HepG2 (cell line): ENCODE results near the gene GRB10. TPM values are rescaled to one million over a fixed set of nuclear protein-coding genes. Genes with fewer than 3 reads are reported as not detected.
A peak's percentile ranks its signal among the peaks of the same experiment; 100 is the strongest.

ENCODE experiments used
- GATAD2A ChIP-seq: IDR thresholded peaks from 2 replicates; pipeline ENCODE4 v1.6.1; 2016
- HDAC2 ChIP-seq: sonication (generic); formaldehyde crosslinking; IDR thresholded peaks from 2 replicates; pipeline ENCODE4 v1.4.0; 2020; ENCODE audit warnings: missing genetic modification reagents
- HOXA9 ChIP-seq: sonication (generic); formaldehyde crosslinking; IDR thresholded peaks from 2 replicates; pipeline ENCODE4 v1.8.1; 2022; ENCODE audit warnings: missing genetic modification reagents, mild to moderate bottlenecking, moderate library complexity, borderline replicate concordance
- NFIB ChIP-seq: sonication (generic); formaldehyde crosslinking; IDR thresholded peaks from 2 replicates; pipeline ENCODE4 v1.9.0; 2021; ENCODE audit warnings: missing genetic modification reagents, mild to moderate bottlenecking, borderline replicate concordance
- RAD21 ChIP-seq: fragments of 450-650 bp; formaldehyde crosslinking; IDR thresholded peaks from 2 replicates; pipeline ENCODE4 v1.5.0; 2020; ENCODE audit warnings: mild to moderate bottlenecking
- SRSF1 ChIP-seq: fragments of 200-400 bp; formaldehyde crosslinking; optimal IDR thresholded peaks from 2 replicates; pipeline ENCODE3; 2017; ENCODE audit warnings: mild to moderate bottlenecking, low read depth, low read length, moderate library complexity
- XBP1 ChIP-seq: sonication (generic); formaldehyde crosslinking; IDR thresholded peaks from 2 replicates; pipeline ENCODE4 v1.5.0; 2020; ENCODE audit warnings: missing genetic modification reagents
- ZNF136 ChIP-seq: sonication (generic); formaldehyde crosslinking; IDR thresholded peaks from 2 replicates; pipeline ENCODE4 v1.8.1; 2022; ENCODE audit warnings: low read depth, mild to moderate bottlenecking, moderate library complexity, missing genetic modification reagents
- ZNF496 ChIP-seq: sonication (generic); formaldehyde crosslinking; IDR thresholded peaks from 2 replicates; pipeline ENCODE4 v1.8.1; 2023; ENCODE audit warnings: mild to moderate bottlenecking, moderate library complexity, missing genetic modification reagents; ENCODE audit not compliant: insufficient replicate concordance
- ZNF7 ChIP-seq: IDR thresholded peaks from 2 replicates; pipeline ENCODE4 v1.6.1; 2016; ENCODE audit warnings: missing biosample characterization, missing genetic modification reagents
- ZNF777 ChIP-seq: sonication (generic); formaldehyde crosslinking; IDR thresholded peaks from 2 replicates; pipeline ENCODE4 v1.4.0; 2020; ENCODE audit warnings: missing genetic modification reagents
- ZNF790 ChIP-seq: sonication (generic); formaldehyde crosslinking; IDR thresholded peaks from 2 replicates; pipeline ENCODE4 v1.8.0; 2022; ENCODE audit warnings: missing genetic modification reagents, mild to moderate bottlenecking, borderline replicate concordance
- ZSCAN25 ChIP-seq: sonication (generic); formaldehyde crosslinking; IDR thresholded peaks from 2 replicates; pipeline ENCODE4 v1.8.0; 2022; ENCODE audit warnings: mild to moderate bottlenecking, missing genetic modification reagents
- polyA plus RNA-seq, 8 experiments: library from polyadenylated mRNA; depleted of rRNA in 3 of 8; stranded (reverse) in 7 of 8; unstranded in 1 of 8; fragments of >200 nt; fragmentation: Illumina TruSeq in 4 of 8; extraction: Trizol in 4 of 8; gene quantifications; 2 replicates each; pipeline versions ENCODE4 v1.2.1 to v1.2.3, GENCODE V29; 2011 to 2016; ENCODE audit warnings: low read depth in 4 of 8, missing spikeins in 1 of 8, mixed read lengths in 1 of 8; ENCODE audit not compliant: insufficient read depth in 1 of 8
- total RNA-seq, 5 experiments: library from RNA; depleted of rRNA; stranded (reverse); fragments of >200 nt; fragmentation: Illumina TruSeq; extraction: Trizol; gene quantifications; 2 replicates each; pipeline ENCODE4 v1.2.3, GENCODE V29; 2016; ENCODE audit warnings: low read depth in 1 of 5
- TF ChIP-seq, protein P1 (sequence below): IDR thresholded peaks from 2 replicates; pipeline ENCODE4 v1.6.1; 2016
- TF ChIP-seq, protein P2 (sequence below): sonication (generic); formaldehyde crosslinking; IDR thresholded peaks from 2 replicates; pipeline ENCODE4 v1.9.0; 2021; ENCODE audit warnings: missing genetic modification reagents, borderline replicate concordance
- TF ChIP-seq, protein P3 (sequence below): sonication (generic); formaldehyde crosslinking; IDR thresholded peaks from 2 replicates; pipeline ENCODE4 v1.4.0; 2020; ENCODE audit warnings: mild to moderate bottlenecking, missing genetic modification reagents
- TF ChIP-seq, protein P4 (sequence below): sonication (generic); formaldehyde crosslinking; IDR thresholded peaks from 2 replicates; pipeline ENCODE4 v1.5.0; 2020; ENCODE audit warnings: mild to moderate bottlenecking, missing genetic modification reagents

The GRB10 gene
- total and polyA plus RNA-seq, 2 of the 13 experiments (the other 11 are each of a cell fraction or from before 2014, with no cell fraction given): 4.0 to 6.8 TPM

DNA sequence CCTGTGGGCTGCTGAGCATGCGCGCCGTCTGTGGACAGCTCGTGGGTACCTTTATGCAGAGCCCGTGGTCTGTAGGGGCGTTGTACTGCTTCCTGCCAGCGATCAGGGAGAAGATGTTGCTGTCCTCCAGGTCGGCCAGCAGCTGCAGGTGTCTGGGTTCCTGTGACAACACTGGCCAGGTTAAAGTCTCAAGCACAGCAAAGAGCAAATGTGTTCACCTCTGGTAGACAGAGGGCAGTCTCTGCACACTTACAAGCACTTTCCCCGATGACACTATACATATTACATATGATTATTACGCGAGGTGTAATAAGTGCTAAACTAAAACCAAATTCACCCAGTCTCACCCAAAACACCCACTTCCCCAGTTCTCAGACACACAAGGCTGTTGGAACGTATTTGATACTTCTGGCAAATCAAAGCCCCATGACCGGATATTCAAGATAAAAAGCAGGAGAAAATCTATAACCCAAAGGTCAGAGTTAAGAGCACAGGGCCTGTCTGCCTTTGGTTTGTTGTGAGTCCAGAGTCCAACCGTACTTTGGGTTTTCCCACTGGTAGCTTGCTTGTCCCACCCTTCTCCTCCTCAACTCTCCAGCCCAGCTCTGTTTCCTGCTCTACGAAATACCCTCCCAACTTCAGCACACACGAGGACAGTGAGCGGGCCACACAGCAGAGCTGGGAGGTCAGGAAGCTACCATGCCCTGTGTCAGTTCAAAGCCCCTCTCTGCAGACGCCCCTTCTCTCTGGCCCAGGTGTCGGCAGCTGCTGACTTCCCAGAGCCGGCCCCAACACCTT is 167.8 kb downstream of the GRB10 start (continued):
- TF ChIP-seq, protein P1, sequence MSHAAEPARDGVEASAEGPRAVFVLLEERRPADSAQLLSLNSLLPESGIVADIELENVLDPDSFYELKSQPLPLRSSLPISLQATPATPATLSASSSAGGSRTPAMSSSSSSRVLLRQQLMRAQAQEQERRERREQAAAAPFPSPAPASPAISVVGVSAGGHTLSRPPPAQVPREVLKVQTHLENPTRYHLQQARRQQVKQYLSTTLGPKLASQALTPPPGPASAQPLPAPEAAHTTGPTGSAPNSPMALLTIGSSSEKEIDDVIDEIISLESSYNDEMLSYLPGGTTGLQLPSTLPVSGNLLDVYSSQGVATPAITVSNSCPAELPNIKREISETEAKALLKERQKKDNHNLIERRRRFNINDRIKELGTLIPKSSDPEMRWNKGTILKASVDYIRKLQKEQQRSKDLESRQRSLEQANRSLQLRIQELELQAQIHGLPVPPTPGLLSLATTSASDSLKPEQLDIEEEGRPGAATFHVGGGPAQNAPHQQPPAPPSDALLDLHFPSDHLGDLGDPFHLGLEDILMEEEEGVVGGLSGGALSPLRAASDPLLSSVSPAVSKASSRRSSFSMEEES (CRISPR knock-in tag): no peak
- TF ChIP-seq, protein P2, sequence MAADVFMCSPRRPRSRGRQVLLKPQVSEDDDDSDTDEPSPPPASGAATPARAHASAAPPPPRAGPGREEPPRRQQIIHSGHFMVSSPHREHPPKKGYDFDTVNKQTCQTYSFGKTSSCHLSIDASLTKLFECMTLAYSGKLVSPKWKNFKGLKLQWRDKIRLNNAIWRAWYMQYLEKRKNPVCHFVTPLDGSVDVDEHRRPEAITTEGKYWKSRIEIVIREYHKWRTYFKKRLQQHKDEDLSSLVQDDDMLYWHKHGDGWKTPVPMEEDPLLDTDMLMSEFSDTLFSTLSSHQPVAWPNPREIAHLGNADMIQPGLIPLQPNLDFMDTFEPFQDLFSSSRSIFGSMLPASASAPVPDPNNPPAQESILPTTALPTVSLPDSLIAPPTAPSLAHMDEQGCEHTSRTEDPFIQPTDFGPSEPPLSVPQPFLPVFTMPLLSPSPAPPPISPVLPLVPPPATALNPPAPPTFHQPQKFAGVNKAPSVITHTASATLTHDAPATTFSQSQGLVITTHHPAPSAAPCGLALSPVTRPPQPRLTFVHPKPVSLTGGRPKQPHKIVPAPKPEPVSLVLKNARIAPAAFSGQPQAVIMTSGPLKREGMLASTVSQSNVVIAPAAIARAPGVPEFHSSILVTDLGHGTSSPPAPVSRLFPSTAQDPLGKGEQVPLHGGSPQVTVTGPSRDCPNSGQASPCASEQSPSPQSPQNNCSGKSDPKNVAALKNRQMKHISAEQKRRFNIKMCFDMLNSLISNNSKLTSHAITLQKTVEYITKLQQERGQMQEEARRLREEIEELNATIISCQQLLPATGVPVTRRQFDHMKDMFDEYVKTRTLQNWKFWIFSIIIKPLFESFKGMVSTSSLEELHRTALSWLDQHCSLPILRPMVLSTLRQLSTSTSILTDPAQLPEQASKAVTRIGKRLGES (CRISPR knock-in tag): no peak
- TF ChIP-seq HDAC2 (CRISPR knock-in tag) (peak; percentile 13; the same call in 1 of the 2 replicates), HOXA9 (CRISPR knock-in tag) (no peak), NFIB (no peak), ZNF790 (CRISPR knock-in tag) (no peak), RAD21 (CRISPR knock-in tag) (no peak), ZNF496 (CRISPR knock-in tag) (no peak), SRSF1 (no peak), XBP1 (CRISPR knock-in tag) (no peak), ZNF7 (no peak), ZNF777 (CRISPR knock-in tag) (no peak), ZSCAN25 (no peak), GATAD2A (CRISPR knock-in tag) (peak; percentile 70), ZNF136 (CRISPR knock-in tag) (no peak)
- TF ChIP-seq, protein P3, sequence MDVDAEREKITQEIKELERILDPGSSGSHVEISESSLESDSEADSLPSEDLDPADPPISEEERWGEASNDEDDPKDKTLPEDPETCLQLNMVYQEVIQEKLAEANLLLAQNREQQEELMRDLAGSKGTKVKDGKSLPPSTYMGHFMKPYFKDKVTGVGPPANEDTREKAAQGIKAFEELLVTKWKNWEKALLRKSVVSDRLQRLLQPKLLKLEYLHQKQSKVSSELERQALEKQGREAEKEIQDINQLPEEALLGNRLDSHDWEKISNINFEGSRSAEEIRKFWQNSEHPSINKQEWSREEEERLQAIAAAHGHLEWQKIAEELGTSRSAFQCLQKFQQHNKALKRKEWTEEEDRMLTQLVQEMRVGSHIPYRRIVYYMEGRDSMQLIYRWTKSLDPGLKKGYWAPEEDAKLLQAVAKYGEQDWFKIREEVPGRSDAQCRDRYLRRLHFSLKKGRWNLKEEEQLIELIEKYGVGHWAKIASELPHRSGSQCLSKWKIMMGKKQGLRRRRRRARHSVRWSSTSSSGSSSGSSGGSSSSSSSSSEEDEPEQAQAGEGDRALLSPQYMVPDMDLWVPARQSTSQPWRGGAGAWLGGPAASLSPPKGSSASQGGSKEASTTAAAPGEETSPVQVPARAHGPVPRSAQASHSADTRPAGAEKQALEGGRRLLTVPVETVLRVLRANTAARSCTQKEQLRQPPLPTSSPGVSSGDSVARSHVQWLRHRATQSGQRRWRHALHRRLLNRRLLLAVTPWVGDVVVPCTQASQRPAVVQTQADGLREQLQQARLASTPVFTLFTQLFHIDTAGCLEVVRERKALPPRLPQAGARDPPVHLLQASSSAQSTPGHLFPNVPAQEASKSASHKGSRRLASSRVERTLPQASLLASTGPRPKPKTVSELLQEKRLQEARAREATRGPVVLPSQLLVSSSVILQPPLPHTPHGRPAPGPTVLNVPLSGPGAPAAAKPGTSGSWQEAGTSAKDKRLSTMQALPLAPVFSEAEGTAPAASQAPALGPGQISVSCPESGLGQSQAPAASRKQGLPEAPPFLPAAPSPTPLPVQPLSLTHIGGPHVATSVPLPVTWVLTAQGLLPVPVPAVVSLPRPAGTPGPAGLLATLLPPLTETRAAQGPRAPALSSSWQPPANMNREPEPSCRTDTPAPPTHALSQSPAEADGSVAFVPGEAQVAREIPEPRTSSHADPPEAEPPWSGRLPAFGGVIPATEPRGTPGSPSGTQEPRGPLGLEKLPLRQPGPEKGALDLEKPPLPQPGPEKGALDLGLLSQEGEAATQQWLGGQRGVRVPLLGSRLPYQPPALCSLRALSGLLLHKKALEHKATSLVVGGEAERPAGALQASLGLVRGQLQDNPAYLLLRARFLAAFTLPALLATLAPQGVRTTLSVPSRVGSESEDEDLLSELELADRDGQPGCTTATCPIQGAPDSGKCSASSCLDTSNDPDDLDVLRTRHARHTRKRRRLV (CRISPR knock-in tag): no peak
- TF ChIP-seq, protein P4, sequence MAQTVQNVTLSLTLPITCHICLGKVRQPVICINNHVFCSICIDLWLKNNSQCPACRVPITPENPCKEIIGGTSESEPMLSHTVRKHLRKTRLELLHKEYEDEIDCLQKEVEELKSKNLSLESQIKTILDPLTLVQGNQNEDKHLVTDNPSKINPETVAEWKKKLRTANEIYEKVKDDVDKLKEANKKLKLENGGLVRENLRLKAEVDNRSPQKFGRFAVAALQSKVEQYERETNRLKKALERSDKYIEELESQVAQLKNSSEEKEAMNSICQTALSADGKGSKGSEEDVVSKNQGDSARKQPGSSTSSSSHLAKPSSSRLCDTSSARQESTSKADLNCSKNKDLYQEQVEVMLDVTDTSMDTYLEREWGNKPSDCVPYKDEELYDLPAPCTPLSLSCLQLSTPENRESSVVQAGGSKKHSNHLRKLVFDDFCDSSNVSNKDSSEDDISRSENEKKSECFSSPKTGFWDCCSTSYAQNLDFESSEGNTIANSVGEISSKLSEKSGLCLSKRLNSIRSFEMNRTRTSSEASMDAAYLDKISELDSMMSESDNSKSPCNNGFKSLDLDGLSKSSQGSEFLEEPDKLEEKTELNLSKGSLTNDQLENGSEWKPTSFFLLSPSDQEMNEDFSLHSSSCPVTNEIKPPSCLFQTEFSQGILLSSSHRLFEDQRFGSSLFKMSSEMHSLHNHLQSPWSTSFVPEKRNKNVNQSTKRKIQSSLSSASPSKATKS (CRISPR knock-in tag): no peak
